Osteocyte (in vitro differentiated cells): ENCODE data around the gene NCLN. TPM values are rescaled to one million over a fixed set of nuclear protein-coding genes. Genes with fewer than 3 reads are reported as not detected.
"Not testable (repeated sequence)": the region's sequence is repeated elsewhere in the genome, so short reads cannot be mapped to it uniquely, and the experiment has no call there.

ENCODE experiments used
- DNase-seq: peaks from one replicate; pipeline ENCODE4 v3.0.0; 2021; ENCODE audit warnings: mixed read lengths; ENCODE audit not compliant: unreplicated experiment; ENCODE audit errors: extremely low spot score
- H3K27ac Mint-ChIP-seq: one replicate; pipeline ENCODE4 v1.8.0; 2021; ENCODE audit warnings: mild to moderate bottlenecking, mixed read lengths; ENCODE audit not compliant: unreplicated experiment
- H3K27me3 Mint-ChIP-seq: one replicate; pipeline ENCODE4 v1.8.0; 2021; ENCODE audit warnings: mixed read lengths; ENCODE audit not compliant: unreplicated experiment
- H3K36me3 Mint-ChIP-seq: one replicate; pipeline ENCODE4 v1.8.0; 2021; ENCODE audit warnings: mixed read lengths; ENCODE audit not compliant: unreplicated experiment
- H3K4me1 Mint-ChIP-seq: one replicate; pipeline ENCODE4 v1.8.0; 2021; ENCODE audit warnings: mixed read lengths; ENCODE audit not compliant: unreplicated experiment
- H3K4me3 Mint-ChIP-seq: one replicate; pipeline ENCODE4 v1.8.0; 2021; ENCODE audit warnings: mild to moderate bottlenecking, moderate library complexity, mixed read lengths; ENCODE audit not compliant: unreplicated experiment
- H3K9me3 Mint-ChIP-seq: one replicate; pipeline ENCODE4 v1.8.0; 2021; ENCODE audit warnings: mixed read lengths; ENCODE audit not compliant: unreplicated experiment
- CTCF ChIP-seq: fragments of 200-600 bp; sonication (generic); IDR thresholded peaks from 2 replicates; pipeline ENCODE4 v1.5.0; 2021; ENCODE audit warnings: antibody characterized with exemption, mild to moderate bottlenecking, moderate library complexity
- total RNA-seq: library from RNA; stranded (reverse); gene quantifications from 2 replicates; pipeline ENCODE4 v1.2.1, GENCODE V29; 2021

NCLN gene
- total RNA-seq, 1 donor from 2014 or later, result 61.9 TPM

- no peak for TF ChIP-seq CTCF
- Mint-ChIP-seq H3K27me3 (no peaks in the 10 kb centered on the region), H3K4me3 (no peak overlapping the region), H3K9me3 (no peaks in the 10 kb centered on the region), H3K4me1 (no peaks in the 10 kb centered on the region), H3K27ac (no peak overlapping the region), H3K36me3 (peaks cover 4% of the 10 kb centered on the region)
- no peak for DNase-seq
Observed at GRCh38 chr19:3198901-3199700, 13.4 kb downstream of the NCLN start.

- no peak for DNase-seq
- Mint-ChIP-seq H3K4me3 (no peak overlapping the region), H3K27ac (no peak overlapping the region), H3K36me3 (no peaks in the 10 kb centered on the region), H3K9me3 (no peaks in the 10 kb centered on the region), H3K4me1 (no peaks in the 10 kb centered on the region), H3K27me3 (no peaks in the 10 kb centered on the region)
- TF ChIP-seq CTCF, result no peak
Observed at GRCh38 chr19:3201072-3201700, 15.5 kb downstream of the NCLN start.

GRCh38 chr19:3201911-3202310 is 16.2 kb downstream of the NCLN start:
- Mint-ChIP-seq H3K9me3 (no peaks in the 10 kb centered on the region), H3K4me3 (no peak overlapping the region), H3K27ac (no peak overlapping the region), H3K27me3 (no peaks in the 10 kb centered on the region), H3K36me3 (no peaks in the 10 kb centered on the region), H3K4me1 (no peaks in the 10 kb centered on the region)
- TF ChIP-seq CTCF, result no peak
- no peak for DNase-seq

GRCh38 chr19:3202346-3202745 is 16.6 kb downstream of the NCLN start:
- no peak for DNase-seq
- no peaks in the 10 kb centered on the region for H3K36me3 Mint-ChIP-seq
- no peaks in the 10 kb centered on the region for H3K9me3 Mint-ChIP-seq
- TF ChIP-seq CTCF, result no peak
- H3K27me3 Mint-ChIP-seq, result no peaks in the 10 kb centered on the region
- no peak overlapping the region for H3K27ac Mint-ChIP-seq
- H3K4me1 Mint-ChIP-seq, result no peaks in the 10 kb centered on the region
- no peak overlapping the region for H3K4me3 Mint-ChIP-seq

- H3K27me3 Mint-ChIP-seq, H3K4me1 Mint-ChIP-seq, DNase-seq, H3K9me3 Mint-ChIP-seq, H3K36me3 Mint-ChIP-seq, H3K4me3 Mint-ChIP-seq, H3K27ac Mint-ChIP-seq: not testable (repeated sequence)
Observed at GRCh38 chr19:3202895-3203294, 17.2 kb downstream of the NCLN start.
